PFSK-1 (cell line): ENCODE measurements around the gene ZRANB2.

Experiments used
- FOXP2 ChIP-seq: optimal IDR thresholded peaks from 2 replicates; pipeline ENCODE3; 2011; ENCODE audit warnings: borderline replicate concordance, control low read depth, inconsistent platforms; ENCODE audit not compliant: insufficient read depth; ENCODE audit errors: extremely low read length, extremely low read depth
- POLR2AphosphoS5 ChIP-seq: IDR thresholded peaks from 2 replicates; pipeline ENCODE4 v1.6.1; 2012; ENCODE audit warnings: low read depth, mild to moderate bottlenecking, control low read depth, low read length, moderate library complexity
- REST ChIP-seq, 2 experiments: IDR thresholded peaks; 2 replicates each; pipeline versions ENCODE4 v1.6.1 to v1.8.0; 2011 to 2012; ENCODE audit warnings: low read depth in 2 of 2, low read length in 2 of 2, control low read depth in 1 of 2, inconsistent platforms in 1 of 2, mild to moderate bottlenecking in 1 of 2, moderate library complexity in 1 of 2; ENCODE audit not compliant: insufficient read depth in 1 of 2
- SIN3A ChIP-seq: IDR thresholded peaks from 2 replicates; pipeline ENCODE4 v1.6.1; 2012; ENCODE audit warnings: mild to moderate bottlenecking, low read length, moderate library complexity, borderline replicate concordance; ENCODE audit not compliant: insufficient read depth
- TAF1 ChIP-seq: IDR thresholded peaks from 2 replicates; pipeline ENCODE4 v1.6.1; 2012; ENCODE audit warnings: low read length, control low read depth, borderline replicate concordance; ENCODE audit not compliant: insufficient read depth

Gene ZRANB2

DNA sequence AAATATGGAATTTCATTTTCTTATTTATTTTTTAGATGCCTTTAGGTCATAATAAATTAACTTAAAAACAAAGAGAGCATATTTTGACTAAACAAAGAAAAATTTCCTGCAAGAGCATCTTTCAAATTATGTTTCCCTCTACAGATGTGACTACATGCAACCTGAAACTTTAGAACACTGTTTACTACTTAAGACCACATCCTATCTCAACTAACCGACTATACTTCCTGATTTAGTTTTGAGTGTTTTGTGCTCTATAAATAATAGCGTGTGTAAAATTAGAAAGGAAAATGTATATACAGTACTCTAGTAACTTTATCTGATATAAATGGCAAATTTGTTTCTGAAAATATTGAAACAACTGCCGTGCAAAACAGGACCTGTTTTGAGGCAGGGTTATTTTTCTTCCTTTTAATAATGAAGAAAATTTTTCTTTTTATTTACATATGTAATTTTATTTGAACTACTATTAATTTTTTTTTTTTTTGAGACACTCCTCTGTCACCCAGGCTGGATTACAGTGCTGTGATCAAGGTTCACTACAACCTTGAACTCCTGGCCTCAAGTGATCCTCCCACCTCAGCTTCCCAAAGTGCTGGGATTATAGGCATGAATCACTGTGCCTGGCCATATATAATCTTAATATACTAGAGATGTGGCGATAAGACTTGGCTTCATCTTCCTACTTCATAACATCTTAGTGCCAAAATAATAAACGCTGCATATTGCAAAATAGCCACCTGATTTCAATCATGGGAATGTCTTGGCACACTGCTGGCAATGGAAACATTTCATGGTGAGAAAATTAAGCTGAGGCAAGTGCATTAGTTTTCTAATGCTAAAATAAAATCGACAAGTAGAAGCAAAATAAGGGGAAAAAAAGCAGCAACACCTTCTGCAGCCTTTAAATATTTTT lies 12.3 kb downstream of the ZRANB2 start:
- TF ChIP-seq POLR2AphosphoS5 = no peak
- TF ChIP-seq SIN3A = no peak
- TF ChIP-seq REST (IDR thresholded peaks at IDR 0.05; ENCODE audit: insufficient read depth in 1 of 2, low read depth in 2 of 2, low read length in 2 of 2) = no peak
- no peak for TF ChIP-seq TAF1
- no peak for TF ChIP-seq FOXP2

GRCh38 chr1:71054791-71055190 lies 26.0 kb downstream of the ZRANB2 start:
- TF ChIP-seq SIN3A (no peak), POLR2AphosphoS5 (no peak), REST (IDR thresholded peaks at IDR 0.05; ENCODE audit: insufficient read depth in 1 of 2, low read depth in 2 of 2, low read length in 2 of 2) (no peak), FOXP2 (no peak), TAF1 (no peak)

DNA sequence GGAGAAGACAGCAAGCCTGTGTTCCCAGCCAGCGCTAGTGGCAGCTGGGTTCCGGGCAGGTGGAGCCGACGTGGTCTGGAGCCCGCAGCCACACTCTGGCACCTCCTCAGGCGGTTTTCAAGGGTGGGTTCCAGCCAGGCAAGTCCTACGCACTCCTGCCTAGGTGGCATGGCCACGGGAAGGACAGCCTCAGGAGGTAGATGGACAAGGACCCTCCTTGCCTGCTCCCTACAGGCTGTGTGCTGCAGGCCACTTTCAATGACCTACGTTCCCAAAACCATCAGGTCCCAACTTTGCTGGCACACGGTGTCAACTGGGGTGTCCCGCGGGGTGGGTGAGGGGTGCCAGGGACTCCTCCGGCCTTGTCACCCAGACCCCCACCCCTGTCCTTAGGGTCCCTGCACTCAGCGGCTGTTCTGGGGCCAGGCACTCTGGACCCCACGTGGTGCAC lies 26.5 kb downstream of the ZRANB2 start:
- TF ChIP-seq TAF1 (no peak), POLR2AphosphoS5 (0 out of 2 replicates have a peak, but pooled peaks have one; percentile 13)

DNA sequence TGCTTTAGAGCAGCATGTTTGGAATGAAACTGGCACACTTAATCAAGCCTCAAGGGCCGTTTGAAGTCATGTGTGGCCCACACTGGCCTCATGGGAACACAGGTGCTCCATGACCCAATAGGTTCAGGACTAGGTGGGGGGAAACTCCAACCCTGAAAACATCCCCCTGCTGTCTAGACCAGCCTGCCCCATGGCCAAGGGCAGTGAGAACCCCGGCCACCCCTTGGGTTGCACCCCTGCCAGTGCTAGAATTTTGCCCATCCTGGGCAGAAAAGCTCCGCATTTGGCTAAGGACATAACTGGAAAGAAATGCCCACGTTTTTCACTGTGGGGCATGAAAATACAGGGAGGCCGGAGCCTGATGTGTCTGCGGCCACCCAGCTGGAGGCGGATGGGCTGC lies 27.1 kb downstream of the ZRANB2 start:
- TF ChIP-seq REST (IDR thresholded peaks at IDR 0.05; ENCODE audit: insufficient read depth in 1 of 2, low read depth in 2 of 2, low read length in 2 of 2) (no peak), SIN3A (no peak), TAF1 (no peak), FOXP2 (no peak), POLR2AphosphoS5 (no peak)

GRCh38 chr1:71053146-71053545 lies 27.7 kb downstream of the ZRANB2 start:
- no peak for TF ChIP-seq REST (IDR thresholded peaks at IDR 0.05; ENCODE audit: insufficient read depth in 1 of 2, low read depth in 2 of 2, low read length in 2 of 2)
- TF ChIP-seq FOXP2 = no peak
- no peak for TF ChIP-seq POLR2AphosphoS5
- TF ChIP-seq SIN3A = no peak
- TF ChIP-seq TAF1 = no peak
